ENCODE measurements around the gene EIF3J. TPM values are rescaled to one million over a fixed set of nuclear protein-coding genes. Genes with fewer than 3 reads are reported as not detected.

EIF3J gene
- polyA plus RNA-seq, 1 of the 3 experiments (the other 2 are of a cell fraction) = 23.8 TPM

DNA sequence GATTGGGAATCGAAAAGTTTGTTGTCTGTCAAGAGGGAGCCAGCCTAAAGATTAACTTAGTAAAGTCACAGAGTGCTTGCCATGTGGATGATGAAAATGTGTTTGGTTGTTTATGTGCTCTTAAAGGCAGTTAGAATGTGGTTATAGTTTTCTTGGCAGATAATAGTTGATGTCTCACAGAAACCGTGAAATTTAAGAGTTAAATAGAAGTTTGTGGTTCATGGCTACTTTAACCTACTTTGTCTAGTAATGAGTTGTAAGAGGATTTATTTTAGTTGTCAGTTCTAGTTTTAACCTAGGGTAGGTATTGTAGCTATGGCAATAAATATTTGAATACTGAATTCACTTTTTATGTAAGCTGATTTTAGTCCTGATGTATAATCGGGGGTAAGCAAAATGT lies 36.4 kb upstream of the EIF3J start:
- Histone ChIP-seq H3K27ac (ENCODE audit: low read depth in 2 of 2, low read length in 1 of 2) (no peak overlapping the region), H3K4me1 (ENCODE audit: control insufficient read depth in 1 of 2, insufficient read depth in 2 of 2, low read depth in 1 of 2, low read length in 1 of 2) (no peaks in the 10 kb centered on the region), H4K20me1 (ENCODE audit: insufficient read depth) (no peaks in the 10 kb centered on the region), H3K4me3 (ENCODE audit: low read depth in 2 of 2, low read length in 1 of 2) (no peak overlapping the region), H3K9ac (no peak overlapping the region), H3K9me2 (no peaks in the 10 kb centered on the region), H3K79me2 (ENCODE audit: insufficient read depth) (peaks cover 32% of the 10 kb centered on the region; the same call in 1 of the 2 replicates), H3F3A (replicated peaks; ENCODE audit: insufficient read depth) (peaks cover 8% of the 10 kb centered on the region), H3K27me3 (ENCODE audit: insufficient read depth) (no peaks in the 10 kb centered on the region), H3K36me3 (replicated peaks in 1 of 2; ENCODE audit: control insufficient read depth in 1 of 2, insufficient read depth in 2 of 2, low read length in 1 of 2) (peaks cover 24 to 57% of the 10 kb centered on the region in 2 experiments), H3K9me3 (no peaks in the 10 kb centered on the region), H2AFZ (ENCODE audit: low read depth) (no peak overlapping the region), H3K4me2 (no peak overlapping the region)
- DNase-seq = no peak
- 79% methylated on average over 3 of the region's 3 CpGs for WGBS (ENCODE audit: low lambda C conversion rate)
- TF ChIP-seq YY1 (IDR thresholded peaks at IDR 0.05; ENCODE audit: low read depth) = no peak
- no peak for TF ChIP-seq NRF1 (IDR thresholded peaks at IDR 0.05; ENCODE audit: low read depth, low read length)
- no peak for TF ChIP-seq TEAD4 (IDR thresholded peaks at IDR 0.05; ENCODE audit: borderline replicate concordance, insufficient read depth)
- TF ChIP-seq, protein P1, sequence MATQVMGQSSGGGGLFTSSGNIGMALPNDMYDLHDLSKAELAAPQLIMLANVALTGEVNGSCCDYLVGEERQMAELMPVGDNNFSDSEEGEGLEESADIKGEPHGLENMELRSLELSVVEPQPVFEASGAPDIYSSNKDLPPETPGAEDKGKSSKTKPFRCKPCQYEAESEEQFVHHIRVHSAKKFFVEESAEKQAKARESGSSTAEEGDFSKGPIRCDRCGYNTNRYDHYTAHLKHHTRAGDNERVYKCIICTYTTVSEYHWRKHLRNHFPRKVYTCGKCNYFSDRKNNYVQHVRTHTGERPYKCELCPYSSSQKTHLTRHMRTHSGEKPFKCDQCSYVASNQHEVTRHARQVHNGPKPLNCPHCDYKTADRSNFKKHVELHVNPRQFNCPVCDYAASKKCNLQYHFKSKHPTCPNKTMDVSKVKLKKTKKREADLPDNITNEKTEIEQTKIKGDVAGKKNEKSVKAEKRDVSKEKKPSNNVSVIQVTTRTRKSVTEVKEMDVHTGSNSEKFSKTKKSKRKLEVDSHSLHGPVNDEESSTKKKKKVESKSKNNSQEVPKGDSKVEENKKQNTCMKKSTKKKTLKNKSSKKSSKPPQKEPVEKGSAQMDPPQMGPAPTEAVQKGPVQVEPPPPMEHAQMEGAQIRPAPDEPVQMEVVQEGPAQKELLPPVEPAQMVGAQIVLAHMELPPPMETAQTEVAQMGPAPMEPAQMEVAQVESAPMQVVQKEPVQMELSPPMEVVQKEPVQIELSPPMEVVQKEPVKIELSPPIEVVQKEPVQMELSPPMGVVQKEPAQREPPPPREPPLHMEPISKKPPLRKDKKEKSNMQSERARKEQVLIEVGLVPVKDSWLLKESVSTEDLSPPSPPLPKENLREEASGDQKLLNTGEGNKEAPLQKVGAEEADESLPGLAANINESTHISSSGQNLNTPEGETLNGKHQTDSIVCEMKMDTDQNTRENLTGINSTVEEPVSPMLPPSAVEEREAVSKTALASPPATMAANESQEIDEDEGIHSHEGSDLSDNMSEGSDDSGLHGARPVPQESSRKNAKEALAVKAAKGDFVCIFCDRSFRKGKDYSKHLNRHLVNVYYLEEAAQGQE (IDR thresholded peaks at IDR 0.05; ENCODE audit: low read depth, low read length) = no peak
- no peak for TF ChIP-seq FOXJ3 (CRISPR knock-in tag; IDR thresholded peaks at IDR 0.05)
- no peak for TF ChIP-seq FOXM1 (IDR thresholded peaks at IDR 0.05; ENCODE audit: low read depth)
- TF ChIP-seq, protein P2, sequence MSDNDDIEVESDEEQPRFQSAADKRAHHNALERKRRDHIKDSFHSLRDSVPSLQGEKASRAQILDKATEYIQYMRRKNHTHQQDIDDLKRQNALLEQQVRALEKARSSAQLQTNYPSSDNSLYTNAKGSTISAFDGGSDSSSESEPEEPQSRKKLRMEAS (IDR thresholded peaks at IDR 0.05; ENCODE audit: low read depth) = no peak
- no peak for TF ChIP-seq TCF12 (IDR thresholded peaks at IDR 0.05)
- no peak for TF ChIP-seq RCOR1 (IDR thresholded peaks at IDR 0.05; ENCODE audit: low read length)
- no peak for TF ChIP-seq RFX5 (IDR thresholded peaks at IDR 0.05; ENCODE audit: low read length)
- no peak for TF ChIP-seq JUND (IDR thresholded peaks at IDR 0.05)
- TF ChIP-seq ELF1 (IDR thresholded peaks at IDR 0.05) = no peak
- TF ChIP-seq, protein P3, sequence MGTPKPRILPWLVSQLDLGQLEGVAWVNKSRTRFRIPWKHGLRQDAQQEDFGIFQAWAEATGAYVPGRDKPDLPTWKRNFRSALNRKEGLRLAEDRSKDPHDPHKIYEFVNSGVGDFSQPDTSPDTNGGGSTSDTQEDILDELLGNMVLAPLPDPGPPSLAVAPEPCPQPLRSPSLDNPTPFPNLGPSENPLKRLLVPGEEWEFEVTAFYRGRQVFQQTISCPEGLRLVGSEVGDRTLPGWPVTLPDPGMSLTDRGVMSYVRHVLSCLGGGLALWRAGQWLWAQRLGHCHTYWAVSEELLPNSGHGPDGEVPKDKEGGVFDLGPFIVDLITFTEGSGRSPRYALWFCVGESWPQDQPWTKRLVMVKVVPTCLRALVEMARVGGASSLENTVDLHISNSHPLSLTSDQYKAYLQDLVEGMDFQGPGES (IDR thresholded peaks at IDR 0.05; ENCODE audit: low read depth, low read length) = no peak
- no peak for TF ChIP-seq SMC3 (IDR thresholded peaks at IDR 0.05; ENCODE audit: low read depth, low read length)
- TF ChIP-seq FOSL2 (IDR thresholded peaks at IDR 0.05; ENCODE audit: borderline replicate concordance, low read depth) = no peak
- no peak for TF ChIP-seq GABPA (IDR thresholded peaks at IDR 0.05; ENCODE audit: low read depth)
- ChIA-PET CTCF (interaction anchor here (0.9 to 2.1 kb wide), 10 partner anchors 7 to 597 kb away, joined by 3 to 18 read pairs (median 6); partner anchors contain the start of gene CTDSPL2), POLR2A (interaction anchor here (0.8 kb wide), 1 partner anchor 9 kb away, joined by 5 read pairs; no protein-coding TSS in a partner anchor)

Measured in SK-N-SH (cell line).